DOHH2 (cell line): Measurements from ENCODE around the gene TLR5.

Experiments used
- CTCF ChIP-seq: fragments of 200-600 bp; sonication (generic); IDR thresholded peaks from one replicate; pipeline ENCODE4 v1.5.1; 2014; ENCODE audit warnings: antibody characterized with exemption, mild to moderate bottlenecking, low read depth, low read length; ENCODE audit not compliant: poor library complexity, severe bottlenecking
- EZH2phosphoT487 ChIP-seq: fragments of 200-600 bp; sonication (generic); IDR thresholded peaks from 2 replicates; pipeline ENCODE4 v1.6.1; 2017; ENCODE audit warnings: borderline replicate concordance, mild to moderate bottlenecking, antibody characterized with exemption, low read length, moderate library complexity, mixed read lengths

GRCh38 chr1:223156343-223156742 lies 13.3 kb upstream of the TLR5 start:
- TF ChIP-seq CTCF = no peak
- TF ChIP-seq EZH2phosphoT487 = no peak
